K562 (cell line): ENCODE results near the gene CIB2. TPM values are rescaled to one million over a fixed set of nuclear protein-coding genes. Genes with fewer than 3 reads are reported as not detected.

ENCODE experiments used
- E2F3 ChIP-seq: fragments of 250-450 bp; sonication (Bioruptor Pico); IDR thresholded peaks from 2 replicates; pipeline ENCODE4 v1.4.0; 2020; ENCODE audit warnings: mild to moderate bottlenecking
- FOXA1 ChIP-seq: fragments of 450-650 bp; IDR thresholded peaks from 2 replicates; pipeline ENCODE4 v1.6.1; 2016; ENCODE audit warnings: mild to moderate bottlenecking, borderline replicate concordance
- GTF2B ChIP-seq: IDR thresholded peaks from 2 replicates; pipeline ENCODE4 v1.6.1; 2011; ENCODE audit not compliant: insufficient read length; ENCODE audit errors: extremely low read depth
- KLF1 ChIP-seq: fragments of 450-650 bp; IDR thresholded peaks from 2 replicates; pipeline ENCODE4 v1.6.1; 2016; ENCODE audit warnings: missing genetic modification characterization, missing compliant biosample characterization
- LARP7 ChIP-seq: fragments of 450-650 bp; IDR thresholded peaks from 2 replicates; pipeline ENCODE4 v1.6.1; 2016
- PHB2 ChIP-seq: fragments of 450-650 bp; IDR thresholded peaks from 2 replicates; pipeline ENCODE4 v1.6.1; 2017; ENCODE audit warnings: low read depth
- REST ChIP-seq, 2 experiments: fragments of 450-650 bp; formaldehyde crosslinking in 1 of 2; IDR thresholded peaks; 2 replicates each; pipeline versions ENCODE4 v1.4.0 to v1.6.1; 2014 to 2020; ENCODE audit warnings: mild to moderate bottlenecking in 2 of 2, borderline replicate concordance in 1 of 2, low read depth in 1 of 2
- TAF9B ChIP-seq: fragments of 450-650 bp; IDR thresholded peaks from 2 replicates; pipeline ENCODE4 v1.6.1; 2018; ENCODE audit warnings: mild to moderate bottlenecking; ENCODE audit not compliant: partially characterized antibody
- XRCC3 ChIP-seq: fragments of 450-650 bp; IDR thresholded peaks from 2 replicates; pipeline ENCODE4 v1.6.1; 2017; ENCODE audit warnings: mild to moderate bottlenecking, moderate library complexity
- ZBTB1 ChIP-seq: sonication (generic); formaldehyde crosslinking; IDR thresholded peaks from 2 replicates; pipeline ENCODE4 v1.8.1; 2023; ENCODE audit warnings: missing genetic modification reagents, low read depth, mild to moderate bottlenecking, borderline replicate concordance
- ZBTB2 ChIP-seq: fragments of 450-650 bp; IDR thresholded peaks from 2 replicates; pipeline ENCODE4 v1.6.1; 2016; ENCODE audit warnings: antibody characterized with exemption
- ZMIZ1 ChIP-seq, 2 experiments: fragments of 150-350 bp in 1 of 2; IDR thresholded peaks; 2 replicates each; pipeline ENCODE4 v1.6.1; 2012 to 2016; ENCODE audit warnings: low read depth in 2 of 2, low read length in 2 of 2, mild to moderate bottlenecking in 1 of 2, moderate library complexity in 1 of 2
- ZNF766 ChIP-seq: fragments of 200-800 bp; sonication (Bioruptor generic); conservative IDR thresholded peaks from 2 replicates; pipeline ENCODE4 v1.6.1; 2016; ENCODE audit warnings: missing genetic modification characterization, missing compliant biosample characterization
- polyA plus RNA-seq, 8 experiments: library from polyadenylated mRNA; depleted of rRNA in 4 of 8; stranded (reverse) in 5 of 8; unstranded in 3 of 8; fragments of >200 nt; fragmentation: Nextera tagmentation in 2 of 8; fragmentation: Illumina TruSeq in 1 of 8; extraction: Ambion mirVana in 2 of 8; extraction: Trizol in 1 of 8; gene quantifications; 2 replicates each; pipeline versions ENCODE4 v1.2.1 to v1.2.3, GENCODE V29; 2011 to 2014; ENCODE audit warnings: inconsistent platforms in 1 of 8, missing spikeins in 1 of 8
- total RNA-seq, 7 experiments: library from RNA; depleted of rRNA in 6 of 7; stranded (reverse); fragments of >200 nt in 6 of 7; fragmentation: Illumina TruSeq in 2 of 7; extraction: Trizol in 2 of 7; gene quantifications; 2 replicates each; pipeline versions ENCODE4 v1.2.1 to v1.2.3, GENCODE V29; 2011 to 2021; ENCODE audit warnings: low replicate concordance in 1 of 7

CIB2 gene
- total and polyA plus RNA-seq, 9 of the 15 experiments (the other 6 are each of a cell fraction or from before 2014, with no cell fraction given), result 1.5 to 37.4 (median 19.4) TPM

GRCh38 chr15:78077053-78077870 lies 54.0 kb downstream of the CIB2 start, which contains the start of gene TBC1D2B (continued):
- TF ChIP-seq REST (IDR thresholded peaks at IDR 0.05; ENCODE audit: borderline replicate concordance) (no peak), REST (CRISPR knock-in tag; IDR thresholded peaks at IDR 0.05; ENCODE audit: low read depth) (no peak), XRCC3 (no peak), ZBTB2 (0 out of 2 replicates have a peak, but pooled peaks have one; percentile 39), PHB2 (no peak), TAF9B (no peak), LARP7 (no peak; the same call in 1 of the 2 replicates), ZNF766 (0 out of 2 replicates have a peak, but pooled peaks have one; percentile 20), KLF1 (tag) (no peak), ZBTB1 (CRISPR knock-in tag) (no peak), FOXA1 (no peak), GTF2B (no peak), E2F3 (CRISPR knock-in tag) (no peak), ZMIZ1 (IDR thresholded peaks at IDR 0.05; ENCODE audit: low read depth in 2 of 2, low read length in 2 of 2) (no peak)
